IMR-90 (cell line): Measurements from ENCODE around the gene CAPS2. TPM values are rescaled to one million over a fixed set of nuclear protein-coding genes. Genes with fewer than 3 reads are reported as not detected.

Experiments
- ATAC-seq: fragments of 200-7000 bp; cut with Tn5 transposase; 2 replicates; pipeline ENCODE4 v1.9.1; 2020; ENCODE audit warnings: low read depth, mild to moderate bottlenecking, moderate library complexity
- BruUV-seq: library from RNA; stranded (reverse); fragments of 400-500 nt; replicated peaks from 2 replicates; lab custom pipeline; 2021; lab: Mats Ljungman, UMichigan
- CTCF ChIA-PET: fragments of 300-600 bp; formaldehyde crosslinking; extraction: SDS; loops from one replicate; lab custom pipeline; 2021; ENCODE audit warnings: antibody characterized with exemption; lab: Yijun Ruan, JAX
- POLR2A ChIA-PET: fragments of 300-600 bp; sonication (Branson Sonifier 250); formaldehyde crosslinking; loops from one replicate; lab custom pipeline; 2022; ENCODE audit warnings: antibody characterized with exemption; ENCODE audit not compliant: unreplicated experiment; lab: Charles Lee
- DNase-seq: peaks from one replicate; pipeline ENCODE4 v3.0.0; 2013
- H2AFZ ChIP-seq: replicated peaks from 2 replicates; pipeline ENCODE3; 2013; ENCODE audit warnings: low read length, mild to moderate bottlenecking; ENCODE audit not compliant: poor library complexity
- H2AK5ac ChIP-seq: 2 replicates; pipeline ENCODE4 v1.6.1; 2013; ENCODE audit warnings: low read depth, low read length, inconsistent platforms
- H2AK9ac ChIP-seq: replicated peaks from 2 replicates; pipeline ENCODE3; 2013; ENCODE audit warnings: mild to moderate bottlenecking, low read depth, low read length, moderate library complexity; ENCODE audit not compliant: poor library complexity
- H2BK120ac ChIP-seq: 2 replicates; pipeline ENCODE4 v1.6.1; 2013; ENCODE audit warnings: low read depth, low read length, inconsistent platforms
- H2BK15ac ChIP-seq: 3 replicates; pipeline ENCODE4 v1.6.1; 2013; ENCODE audit warnings: low read depth, low read length, inconsistent platforms
- H2BK20ac ChIP-seq: 2 replicates; pipeline ENCODE4 v1.6.1; 2013; ENCODE audit warnings: low read depth, mild to moderate bottlenecking, inconsistent platforms, low read length, moderate library complexity
- H2BK5ac ChIP-seq: 2 replicates; pipeline ENCODE4 v1.6.1; 2013; ENCODE audit warnings: mild to moderate bottlenecking, low read depth, low read length, inconsistent platforms; ENCODE audit not compliant: poor library complexity, severe bottlenecking
- H3K14ac ChIP-seq: replicated peaks from 2 replicates; pipeline ENCODE4 v1.6.1; 2013; ENCODE audit warnings: low read depth, low read length, inconsistent platforms
- H3K18ac ChIP-seq: 2 replicates; pipeline ENCODE4 v1.6.1; 2013; ENCODE audit warnings: low read depth, low read length, control low read depth
- H3K23ac ChIP-seq: 2 replicates; pipeline ENCODE4 v1.6.1; 2013; ENCODE audit warnings: low read depth, low read length, inconsistent platforms
- H3K27ac ChIP-seq: 2 replicates; pipeline ENCODE4 v1.5.1; 2013; ENCODE audit warnings: mild to moderate bottlenecking, control low read depth, low read length; ENCODE audit not compliant: insufficient read depth
- H3K27me3 ChIP-seq: 2 replicates; pipeline ENCODE4 v1.6.1; 2013; ENCODE audit warnings: low read length; ENCODE audit not compliant: control insufficient read depth, insufficient read depth
- H3K36me3 ChIP-seq: 2 replicates; pipeline ENCODE4 v1.6.1; 2013; ENCODE audit warnings: low read length, mixed read lengths; ENCODE audit not compliant: control insufficient read depth, insufficient read depth
- H3K4ac ChIP-seq: 2 replicates; pipeline ENCODE4 v1.6.1; 2013; ENCODE audit warnings: low read depth, low read length, inconsistent platforms
- H3K4me1 ChIP-seq: 2 replicates; pipeline ENCODE4 v1.6.1; 2013; ENCODE audit warnings: low read length, mixed read lengths; ENCODE audit not compliant: control insufficient read depth, insufficient read depth
- H3K4me2 ChIP-seq: 2 replicates; pipeline ENCODE4 v1.6.1; 2013; ENCODE audit warnings: low read depth, mild to moderate bottlenecking, control low read depth, low read length, moderate library complexity
- H3K4me3 ChIP-seq: 2 replicates; pipeline ENCODE4 v1.5.1; 2013; ENCODE audit warnings: low read depth, mild to moderate bottlenecking, control low read depth, low read length, moderate library complexity; ENCODE audit not compliant: insufficient read depth
- H3K56ac ChIP-seq: 2 replicates; pipeline ENCODE4 v1.6.1; 2013; ENCODE audit warnings: low read length, inconsistent platforms; ENCODE audit not compliant: insufficient read depth; ENCODE audit errors: extremely low read depth
- H3K79me1 ChIP-seq, 2 experiments: 2 replicates each; pipeline ENCODE4 v1.6.1; 2013; ENCODE audit warnings: low read length in 2 of 2, inconsistent platforms in 1 of 2, low read depth in 1 of 2
- H3K9ac ChIP-seq: 2 replicates; pipeline ENCODE4 v1.6.1; 2013; ENCODE audit warnings: low read depth, low read length, control low read depth
- H3K9me1 ChIP-seq: 2 replicates; pipeline ENCODE4 v1.6.1; 2013; ENCODE audit warnings: low read length, inconsistent platforms; ENCODE audit not compliant: insufficient read depth
- H3K9me3 ChIP-seq: 2 replicates; pipeline ENCODE4 v1.6.1; 2013; ENCODE audit warnings: low read length; ENCODE audit not compliant: control insufficient read depth, insufficient read depth
- H4K20me1 ChIP-seq: 2 replicates; pipeline ENCODE4 v1.6.1; 2013; ENCODE audit warnings: low read length, inconsistent platforms; ENCODE audit not compliant: insufficient read depth
- H4K5ac ChIP-seq: 2 replicates; pipeline ENCODE4 v1.6.1; 2013; ENCODE audit warnings: mild to moderate bottlenecking, low read depth, low read length, control low read depth
- H4K8ac ChIP-seq, 2 experiments: 2 replicates each; pipeline ENCODE4 v1.6.1; 2013; ENCODE audit warnings: low read depth in 2 of 2, low read length in 2 of 2, control low read depth in 1 of 2, inconsistent platforms in 1 of 2
- H4K91ac ChIP-seq: 2 replicates; pipeline ENCODE4 v1.6.1; 2013; ENCODE audit warnings: low read depth, low read length, inconsistent platforms; ENCODE audit not compliant: insufficient read depth
- BHLHE40 ChIP-seq: fragments of 150-350 bp; IDR thresholded peaks from 2 replicates; pipeline ENCODE4 v1.6.1; 2016; ENCODE audit warnings: mild to moderate bottlenecking, low read depth, low read length
- CEBPB ChIP-seq: IDR thresholded peaks from 2 replicates; pipeline ENCODE4 v1.6.1; 2012; ENCODE audit warnings: low read depth, low read length, improper control_type of control experiment
- CHD1 ChIP-seq: IDR thresholded peaks from 2 replicates; pipeline ENCODE4 v1.6.1; 2012; ENCODE audit warnings: low read depth, low read length, improper control_type of control experiment
- FOS ChIP-seq: fragments of 150-350 bp; IDR thresholded peaks from 2 replicates; pipeline ENCODE4 v1.6.1; 2016; ENCODE audit warnings: low read depth, low read length
- MAFK ChIP-seq: IDR thresholded peaks from 2 replicates; pipeline ENCODE4 v1.6.1; 2012; ENCODE audit warnings: low read depth, low read length, improper control_type of control experiment
- MAZ ChIP-seq: IDR thresholded peaks from 2 replicates; pipeline ENCODE4 v1.6.1; 2012; ENCODE audit warnings: low read depth, mild to moderate bottlenecking, low read length, improper control_type of control experiment, moderate library complexity, borderline replicate concordance
- MXI1 ChIP-seq: IDR thresholded peaks from 2 replicates; pipeline ENCODE4 v1.6.1; 2012; ENCODE audit warnings: low read depth, mild to moderate bottlenecking, low read length, moderate library complexity, borderline replicate concordance
- NFE2L2 ChIP-seq: fragments of 150-350 bp; IDR thresholded peaks from 2 replicates; pipeline ENCODE4 v1.6.1; 2016; ENCODE audit warnings: low read depth, mild to moderate bottlenecking, low read length
- POLR2A ChIP-seq: IDR thresholded peaks from 2 replicates; pipeline ENCODE4 v1.6.1; 2012; ENCODE audit warnings: mild to moderate bottlenecking, low read depth, low read length
- RAD21 ChIP-seq: IDR thresholded peaks from 2 replicates; pipeline ENCODE4 v1.6.1; 2012; ENCODE audit warnings: low read length, improper control_type of control experiment
- RCOR1 ChIP-seq: IDR thresholded peaks from 2 replicates; pipeline ENCODE4 v1.6.1; 2012; ENCODE audit warnings: mild to moderate bottlenecking, low read length, improper control_type of control experiment; ENCODE audit not compliant: insufficient replicate concordance
- RFX5 ChIP-seq: IDR thresholded peaks from 2 replicates; pipeline ENCODE4 v1.8.0; 2012; ENCODE audit warnings: low read depth, mild to moderate bottlenecking, low read length, moderate library complexity
- SMC3 ChIP-seq: fragments of 150-350 bp; IDR thresholded peaks from 2 replicates; pipeline ENCODE4 v1.6.1; 2016; ENCODE audit warnings: low read depth, mild to moderate bottlenecking, antibody characterized with exemption, low read length, moderate library complexity
- WGBS, 2 experiments: methylation state at CpG; one replicate each; pipeline versions ENCODE4 v1.1.5 to v1.1.7; 2013; ENCODE audit warnings: missing lambda C conversion rate in 2 of 2; ENCODE audit not compliant: insufficient read length in 1 of 2; ENCODE audit errors: extremely low coverage in 2 of 2; 5-methylcytosine and 5-hydroxymethylcytosine counted together
- dilution Hi-C: fragments of 300-500 bp; cut with HindIII; formaldehyde crosslinking; loops from one replicate; pipeline ENCODE4 v1.14.3; 2018; ENCODE audit warnings: low sequenced_read_pairs; ENCODE audit not compliant: unreplicated experiment
- in situ Hi-C: fragments of 300-500 bp; cut with MboI; formaldehyde crosslinking; loops from 3 replicates; pipeline ENCODE4 v1.14.3; 2019; ENCODE audit warnings: low sequenced_read_pairs, inconsistent platforms, mixed read lengths
- intact Hi-C: fragments of 100-400 bp; cut with micrococcal nuclease; formaldehyde crosslinking; loops from 2 replicates; pipeline ENCODE4 v1.10.0; 2022
- polyA plus RNA-seq, 3 experiments: library from polyadenylated mRNA; depleted of rRNA; stranded (reverse); fragments of >200 nt; gene quantifications; 2 replicates each; pipeline ENCODE4 v1.2.3, GENCODE V29; 2012; ENCODE audit warnings: low replicate concordance in 1 of 3
- total RNA-seq: library from RNA; depleted of rRNA; stranded (reverse); fragments of >200 nt; gene quantifications from 2 replicates; pipeline ENCODE4 v1.2.3, GENCODE V29; 2012
- TF ChIP-seq, protein P1 (sequence below): fragments of 150-350 bp; IDR thresholded peaks from 2 replicates; pipeline ENCODE4 v1.6.1; 2016; ENCODE audit warnings: low read depth, mild to moderate bottlenecking, low read length, moderate library complexity, borderline replicate concordance
- TF ChIP-seq, protein P2 (sequence below): fragments of 150-350 bp; IDR thresholded peaks from 2 replicates; pipeline ENCODE4 v1.6.1; 2017; ENCODE audit warnings: mild to moderate bottlenecking, antibody characterized with exemption, low read length, low read depth
- TF ChIP-seq, protein P3 (sequence below): conservative IDR thresholded peaks from 2 replicates; pipeline ENCODE4 v1.5.1; 2012; ENCODE audit warnings: mild to moderate bottlenecking, low read depth, low read length, improper control_type of control experiment

Gene CAPS2
- total and polyA plus RNA-seq, 2 of the 4 experiments (the other 2 are of a cell fraction), result 1.2 to 2.7 TPM

DNA sequence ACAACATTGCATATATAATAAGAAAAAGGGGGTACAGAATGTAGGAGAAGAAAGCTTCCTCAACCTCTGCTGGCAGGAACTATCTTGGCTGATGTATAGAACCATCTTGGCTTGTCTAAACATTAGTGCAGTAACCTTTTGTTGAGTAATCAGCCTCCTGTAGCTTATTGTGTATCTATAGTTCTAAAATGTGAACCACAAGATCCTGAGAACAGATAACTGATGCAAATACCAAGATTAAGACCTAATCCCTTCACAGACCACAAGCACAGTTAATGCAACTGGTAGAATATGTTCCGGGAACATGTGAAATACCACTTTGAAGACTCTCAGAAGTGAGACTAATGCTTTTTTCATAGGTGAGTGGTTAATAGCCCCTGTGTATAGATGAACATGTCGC lies 69.8 kb downstream of the CAPS2 start:
- in situ Hi-C loops (no loop called here), intact Hi-C loops (no loop called here), dilution Hi-C loops (no loop called here)
- Histone ChIP-seq H3K4me2 (no peak overlapping the region), H2AFZ (no peak overlapping the region), H3K27ac (no peak overlapping the region), H3K14ac (no peak overlapping the region), H4K20me1 (no peaks in the 10 kb centered on the region), H3K9ac (no peak overlapping the region), H3K56ac (no peak overlapping the region), H2BK5ac (no peak overlapping the region), H2BK15ac (no peak overlapping the region), H3K79me1 (no peaks in the 10 kb centered on the region), H2BK20ac (no peak overlapping the region), H3K36me3 (no peaks in the 10 kb centered on the region), H3K4me3 (no peak overlapping the region), H2BK120ac (no peak overlapping the region), H3K9me1 (no peaks in the 10 kb centered on the region), H4K8ac (no peak overlapping the region), H2AK5ac (no peak overlapping the region), H3K4ac (no peak overlapping the region), H2AK9ac (no peak overlapping the region), H3K23ac (no peak overlapping the region), H3K4me1 (no peaks in the 10 kb centered on the region), H3K27me3 (no peaks in the 10 kb centered on the region), H4K5ac (no peak overlapping the region), H4K91ac (no peak overlapping the region), H3K9me3 (no peaks in the 10 kb centered on the region), H3K18ac (no peak overlapping the region)
- DNase-seq (no peak), ATAC-seq (no peak)
- CTCF ChIA-PET, result no interaction called here
- BruUV-seq, result no TSS peak
- TF ChIP-seq FOS (no peak), MXI1 (no peak), SMC3 (no peak), RFX5 (no peak), CEBPB (no peak), MAFK (no peak), RAD21 (no peak), BHLHE40 (no peak), MAZ (no peak), POLR2A (no peak), RCOR1 (no peak), NFE2L2 (no peak), CHD1 (no peak)
- TF ChIP-seq, protein P1, sequence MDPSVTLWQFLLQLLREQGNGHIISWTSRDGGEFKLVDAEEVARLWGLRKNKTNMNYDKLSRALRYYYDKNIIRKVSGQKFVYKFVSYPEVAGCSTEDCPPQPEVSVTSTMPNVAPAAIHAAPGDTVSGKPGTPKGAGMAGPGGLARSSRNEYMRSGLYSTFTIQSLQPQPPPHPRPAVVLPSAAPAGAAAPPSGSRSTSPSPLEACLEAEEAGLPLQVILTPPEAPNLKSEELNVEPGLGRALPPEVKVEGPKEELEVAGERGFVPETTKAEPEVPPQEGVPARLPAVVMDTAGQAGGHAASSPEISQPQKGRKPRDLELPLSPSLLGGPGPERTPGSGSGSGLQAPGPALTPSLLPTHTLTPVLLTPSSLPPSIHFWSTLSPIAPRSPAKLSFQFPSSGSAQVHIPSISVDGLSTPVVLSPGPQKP, result no peak
- TF ChIP-seq, protein P2, sequence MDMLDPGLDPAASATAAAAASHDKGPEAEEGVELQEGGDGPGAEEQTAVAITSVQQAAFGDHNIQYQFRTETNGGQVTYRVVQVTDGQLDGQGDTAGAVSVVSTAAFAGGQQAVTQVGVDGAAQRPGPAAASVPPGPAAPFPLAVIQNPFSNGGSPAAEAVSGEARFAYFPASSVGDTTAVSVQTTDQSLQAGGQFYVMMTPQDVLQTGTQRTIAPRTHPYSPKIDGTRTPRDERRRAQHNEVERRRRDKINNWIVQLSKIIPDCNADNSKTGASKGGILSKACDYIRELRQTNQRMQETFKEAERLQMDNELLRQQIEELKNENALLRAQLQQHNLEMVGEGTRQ, result no peak
- TF ChIP-seq, protein P3, sequence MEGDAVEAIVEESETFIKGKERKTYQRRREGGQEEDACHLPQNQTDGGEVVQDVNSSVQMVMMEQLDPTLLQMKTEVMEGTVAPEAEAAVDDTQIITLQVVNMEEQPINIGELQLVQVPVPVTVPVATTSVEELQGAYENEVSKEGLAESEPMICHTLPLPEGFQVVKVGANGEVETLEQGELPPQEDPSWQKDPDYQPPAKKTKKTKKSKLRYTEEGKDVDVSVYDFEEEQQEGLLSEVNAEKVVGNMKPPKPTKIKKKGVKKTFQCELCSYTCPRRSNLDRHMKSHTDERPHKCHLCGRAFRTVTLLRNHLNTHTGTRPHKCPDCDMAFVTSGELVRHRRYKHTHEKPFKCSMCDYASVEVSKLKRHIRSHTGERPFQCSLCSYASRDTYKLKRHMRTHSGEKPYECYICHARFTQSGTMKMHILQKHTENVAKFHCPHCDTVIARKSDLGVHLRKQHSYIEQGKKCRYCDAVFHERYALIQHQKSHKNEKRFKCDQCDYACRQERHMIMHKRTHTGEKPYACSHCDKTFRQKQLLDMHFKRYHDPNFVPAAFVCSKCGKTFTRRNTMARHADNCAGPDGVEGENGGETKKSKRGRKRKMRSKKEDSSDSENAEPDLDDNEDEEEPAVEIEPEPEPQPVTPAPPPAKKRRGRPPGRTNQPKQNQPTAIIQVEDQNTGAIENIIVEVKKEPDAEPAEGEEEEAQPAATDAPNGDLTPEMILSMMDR, result no peak
- POLR2A ChIA-PET, result no interaction called here
- no CpG with 5 or more reads among the region's 2 CpGs for WGBS, 2 experiments
